GM12878 (cell line): ENCODE data around the gene DYNC1H1. TPM values are rescaled to one million over a fixed set of nuclear protein-coding genes. Genes with fewer than 3 reads are reported as not detected.

Source experiments
- BACH1 ChIP-seq: fragments of 450-650 bp; IDR thresholded peaks from 2 replicates; pipeline ENCODE4 v1.6.1; 2017; ENCODE audit warnings: mild to moderate bottlenecking, borderline replicate concordance
- BCL11A ChIP-seq: IDR thresholded peaks from 2 replicates; pipeline ENCODE4 v1.6.1; 2011; ENCODE audit warnings: low read depth, low read length
- CREM ChIP-seq: IDR thresholded peaks from 2 replicates; pipeline ENCODE4 v1.6.1; 2014; ENCODE audit warnings: antibody characterized with exemption, low read depth
- NFYA ChIP-seq: IDR thresholded peaks from 2 replicates; pipeline ENCODE4 v1.6.1; 2011; ENCODE audit warnings: low read depth, mild to moderate bottlenecking, low read length, improper control_type of control experiment, borderline replicate concordance
- PAX5 ChIP-seq: IDR thresholded peaks from 2 replicates; pipeline ENCODE4 v1.6.1; 2011; ENCODE audit warnings: low read depth, low read length, borderline replicate concordance
- POLR2A ChIP-seq: IDR thresholded peaks from 2 replicates; pipeline ENCODE4 v1.6.1; 2011; ENCODE audit warnings: low read depth, mild to moderate bottlenecking, low read length
- polyA plus RNA-seq, 11 experiments: library from polyadenylated mRNA; depleted of rRNA in 4 of 11; unstranded in 6 of 11; stranded (reverse) in 5 of 11; fragments of >200 nt; fragmentation: Nextera tagmentation in 4 of 11; fragmentation: Illumina TruSeq in 1 of 11; extraction: Ambion mirVana in 4 of 11; extraction: Trizol in 1 of 11; gene quantifications; 1 replicate in 1 of 11; 2 replicates in 10 of 11; pipeline versions ENCODE4 v1.2.1 to v1.2.3, GENCODE V29; 2011 to 2016; ENCODE audit warnings: inconsistent platforms in 2 of 11, missing spikeins in 2 of 11, low read depth in 1 of 11
- total RNA-seq, 4 experiments: library from RNA; depleted of rRNA in 3 of 4; stranded (reverse); fragments of >200 nt in 3 of 4; fragmentation: Illumina TruSeq in 1 of 4; extraction: Trizol in 1 of 4; gene quantifications; 2 replicates each; pipeline versions ENCODE4 v1.2.1 to v1.2.3, GENCODE V29; 2013 to 2021
- TF ChIP-seq, protein P1 (sequence below): fragments of 450-650 bp; IDR thresholded peaks from 2 replicates; pipeline ENCODE4 v1.6.1; 2018; ENCODE audit warnings: mild to moderate bottlenecking, low read depth, moderate library complexity; ENCODE audit not compliant: partially characterized antibody
- TF ChIP-seq, protein P2 (sequence below): fragments of 450-650 bp; formaldehyde crosslinking; IDR thresholded peaks from 2 replicates; pipeline ENCODE4 v1.5.0; 2022; ENCODE audit warnings: mild to moderate bottlenecking, missing genetic modification characterization

DYNC1H1 gene
- total and polyA plus RNA-seq, 10 of the 15 experiments (the other 5 are each of a cell fraction or from before 2014, with no cell fraction given), result 38.4 to 291 (median 111) TPM

DNA sequence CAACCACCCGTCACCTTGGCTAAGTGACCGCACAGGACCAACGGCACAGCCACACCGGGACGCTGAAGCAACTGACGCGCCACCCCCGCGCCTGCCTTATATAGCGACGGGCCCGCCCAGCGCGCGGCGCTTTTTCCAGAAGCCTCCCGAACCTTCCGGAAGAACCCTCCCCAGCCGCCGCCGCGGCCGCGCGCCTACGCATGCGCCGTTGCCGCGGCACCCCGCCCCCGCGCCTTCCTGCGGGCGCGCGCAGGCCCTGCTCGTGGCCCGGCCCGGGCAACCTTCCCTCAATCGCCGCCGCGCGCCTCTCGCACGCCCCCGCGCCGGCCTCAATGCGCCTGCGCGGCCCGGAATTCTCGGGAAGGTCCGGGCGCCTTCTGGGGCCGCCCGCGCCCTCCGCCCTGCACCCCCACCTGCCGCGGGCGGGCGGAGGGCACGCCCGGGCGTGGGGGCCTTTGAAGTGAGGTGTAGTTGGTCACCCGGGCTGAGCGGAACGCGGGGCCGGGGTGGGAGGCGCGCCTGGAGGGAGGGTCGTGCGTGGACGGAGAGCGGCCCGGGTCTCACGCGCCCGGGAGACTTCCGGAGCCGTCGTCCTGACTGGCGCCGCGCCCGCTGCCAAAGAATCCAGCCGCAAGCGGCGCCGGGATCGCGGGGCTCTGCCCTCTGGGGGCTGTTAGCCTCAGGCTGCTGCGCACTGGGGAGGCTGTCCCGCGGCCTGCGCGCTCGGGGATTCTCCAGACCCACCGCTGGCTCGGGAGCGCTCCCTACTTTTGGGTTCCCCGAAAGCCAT lies 122.8 kb downstream of the DYNC1H1 start, which contains the start of gene HSP90AA1 (continued):
- TF ChIP-seq, protein P1, sequence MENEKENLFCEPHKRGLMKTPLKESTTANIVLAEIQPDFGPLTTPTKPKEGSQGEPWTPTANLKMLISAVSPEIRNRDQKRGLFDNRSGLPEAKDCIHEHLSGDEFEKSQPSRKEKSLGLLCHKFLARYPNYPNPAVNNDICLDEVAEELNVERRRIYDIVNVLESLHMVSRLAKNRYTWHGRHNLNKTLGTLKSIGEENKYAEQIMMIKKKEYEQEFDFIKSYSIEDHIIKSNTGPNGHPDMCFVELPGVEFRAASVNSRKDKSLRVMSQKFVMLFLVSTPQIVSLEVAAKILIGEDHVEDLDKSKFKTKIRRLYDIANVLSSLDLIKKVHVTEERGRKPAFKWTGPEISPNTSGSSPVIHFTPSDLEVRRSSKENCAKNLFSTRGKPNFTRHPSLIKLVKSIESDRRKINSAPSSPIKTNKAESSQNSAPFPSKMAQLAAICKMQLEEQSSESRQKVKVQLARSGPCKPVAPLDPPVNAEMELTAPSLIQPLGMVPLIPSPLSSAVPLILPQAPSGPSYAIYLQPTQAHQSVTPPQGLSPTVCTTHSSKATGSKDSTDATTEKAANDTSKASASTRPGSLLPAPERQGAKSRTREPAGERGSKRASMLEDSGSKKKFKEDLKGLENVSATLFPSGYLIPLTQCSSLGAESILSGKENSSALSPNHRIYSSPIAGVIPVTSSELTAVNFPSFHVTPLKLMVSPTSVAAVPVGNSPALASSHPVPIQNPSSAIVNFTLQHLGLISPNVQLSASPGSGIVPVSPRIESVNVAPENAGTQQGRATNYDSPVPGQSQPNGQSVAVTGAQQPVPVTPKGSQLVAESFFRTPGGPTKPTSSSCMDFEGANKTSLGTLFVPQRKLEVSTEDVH, result no peak
- peak; percentile 96 for TF ChIP-seq POLR2A
- TF ChIP-seq BACH1, result peak; percentile 74; the same call in 1 of the 2 replicates
- peak; percentile 68; the same call in 1 of the 2 replicates for TF ChIP-seq CREM
- no peak for TF ChIP-seq BCL11A
- no peak for TF ChIP-seq PAX5
- TF ChIP-seq, protein P2, sequence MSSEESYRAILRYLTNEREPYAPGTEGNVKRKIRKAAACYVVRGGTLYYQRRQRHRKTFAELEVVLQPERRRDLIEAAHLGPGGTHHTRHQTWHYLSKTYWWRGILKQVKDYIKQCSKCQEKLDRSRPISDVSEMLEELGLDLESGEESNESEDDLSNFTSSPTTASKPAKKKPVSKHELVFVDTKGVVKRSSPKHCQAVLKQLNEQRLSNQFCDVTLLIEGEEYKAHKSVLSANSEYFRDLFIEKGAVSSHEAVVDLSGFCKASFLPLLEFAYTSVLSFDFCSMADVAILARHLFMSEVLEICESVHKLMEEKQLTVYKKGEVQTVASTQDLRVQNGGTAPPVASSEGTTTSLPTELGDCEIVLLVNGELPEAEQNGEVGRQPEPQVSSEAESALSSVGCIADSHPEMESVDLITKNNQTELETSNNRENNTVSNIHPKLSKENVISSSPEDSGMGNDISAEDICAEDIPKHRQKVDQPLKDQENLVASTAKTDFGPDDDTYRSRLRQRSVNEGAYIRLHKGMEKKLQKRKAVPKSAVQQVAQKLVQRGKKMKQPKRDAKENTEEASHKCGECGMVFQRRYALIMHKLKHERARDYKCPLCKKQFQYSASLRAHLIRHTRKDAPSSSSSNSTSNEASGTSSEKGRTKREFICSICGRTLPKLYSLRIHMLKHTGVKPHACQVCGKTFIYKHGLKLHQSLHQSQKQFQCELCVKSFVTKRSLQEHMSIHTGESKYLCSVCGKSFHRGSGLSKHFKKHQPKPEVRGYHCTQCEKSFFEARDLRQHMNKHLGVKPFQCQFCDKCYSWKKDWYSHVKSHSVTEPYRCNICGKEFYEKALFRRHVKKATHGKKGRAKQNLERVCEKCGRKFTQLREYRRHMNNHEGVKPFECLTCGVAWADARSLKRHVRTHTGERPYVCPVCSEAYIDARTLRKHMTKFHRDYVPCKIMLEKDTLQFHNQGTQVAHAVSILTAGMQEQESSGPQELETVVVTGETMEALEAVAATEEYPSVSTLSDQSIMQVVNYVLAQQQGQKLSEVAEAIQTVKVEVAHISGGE, result peak; percentile 10; the same call in 1 of the 2 replicates
- no peak for TF ChIP-seq NFYA
